Parathyroid adenoma (tissue), 2 donors: ENCODE results near the gene RNF144B.

ENCODE experiments used
- H2AFZ ChIP-seq: fragments of 300-600 bp; sonication (generic); one replicate; pipeline ENCODE4 v1.7.0; 2017; ENCODE audit warnings: antibody characterized with exemption, mild to moderate bottlenecking
- H3K27ac ChIP-seq: fragments of 300-600 bp; sonication (generic); one replicate; pipeline ENCODE4 v1.7.0; 2017
- H3K27me3 ChIP-seq: fragments of 300-600 bp; sonication (generic); one replicate; pipeline ENCODE4 v1.7.0; 2017; ENCODE audit warnings: low read length; ENCODE audit not compliant: control insufficient read depth, insufficient read depth
- H3K36me3 ChIP-seq: fragments of 300-600 bp; sonication (generic); one replicate; pipeline ENCODE4 v1.7.0; 2017; ENCODE audit warnings: low read length; ENCODE audit not compliant: control insufficient read depth, insufficient read depth
- H3K4me1 ChIP-seq: fragments of 300-600 bp; sonication (generic); one replicate; pipeline ENCODE4 v1.7.0; 2017; ENCODE audit warnings: control low read depth
- H3K4me2 ChIP-seq: fragments of 300-600 bp; sonication (generic); one replicate; pipeline ENCODE4 v1.7.0; 2017; ENCODE audit warnings: low read length
- H3K4me3 ChIP-seq: fragments of 300-600 bp; sonication (generic); one replicate; pipeline ENCODE4 v1.7.0; 2017; ENCODE audit warnings: low read depth, low read length
- H3K79me2 ChIP-seq: fragments of 300-600 bp; sonication (generic); one replicate; pipeline ENCODE4 v1.7.0; 2017; ENCODE audit warnings: control low read depth
- H3K9ac ChIP-seq: fragments of 300-600 bp; sonication (generic); one replicate; pipeline ENCODE4 v1.7.0; 2017; ENCODE audit warnings: mild to moderate bottlenecking
- H3K9me3 ChIP-seq: fragments of 300-600 bp; sonication (generic); one replicate; pipeline ENCODE4 v1.7.0; 2017; ENCODE audit warnings: low read length; ENCODE audit not compliant: control insufficient read depth
- TF ChIP-seq, protein P1 (sequence below): fragments of 300-600 bp; sonication (generic); IDR thresholded peaks from one replicate; pipeline ENCODE4 v1.7.0; 2017; ENCODE audit warnings: antibody characterized with exemption, mild to moderate bottlenecking
- donor health status: primary hyperparathyroidism.

RNF144B gene

DNA sequence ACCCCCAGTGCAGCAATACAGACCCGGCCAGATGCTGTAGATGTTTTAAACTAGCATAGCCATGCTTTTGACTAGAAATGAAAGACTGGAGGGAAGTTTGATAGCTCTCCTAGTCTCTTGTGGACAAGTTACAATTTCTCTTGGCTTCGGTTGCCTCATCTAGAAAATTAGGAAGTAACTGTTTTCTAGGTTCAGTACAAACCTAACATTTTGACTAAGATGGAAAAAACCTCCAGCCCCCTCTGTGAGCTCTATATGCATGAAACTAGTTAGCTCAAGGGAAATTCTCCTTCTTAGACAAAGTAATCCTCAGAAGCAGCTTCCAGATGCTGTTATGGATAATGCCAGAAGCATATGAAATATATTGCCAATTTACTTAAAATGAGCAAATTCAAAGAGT, 86.6 kb downstream of the RNF144B start:
- H3K27ac ChIP-seq = no peak overlapping the region
- TF ChIP-seq, protein P1, sequence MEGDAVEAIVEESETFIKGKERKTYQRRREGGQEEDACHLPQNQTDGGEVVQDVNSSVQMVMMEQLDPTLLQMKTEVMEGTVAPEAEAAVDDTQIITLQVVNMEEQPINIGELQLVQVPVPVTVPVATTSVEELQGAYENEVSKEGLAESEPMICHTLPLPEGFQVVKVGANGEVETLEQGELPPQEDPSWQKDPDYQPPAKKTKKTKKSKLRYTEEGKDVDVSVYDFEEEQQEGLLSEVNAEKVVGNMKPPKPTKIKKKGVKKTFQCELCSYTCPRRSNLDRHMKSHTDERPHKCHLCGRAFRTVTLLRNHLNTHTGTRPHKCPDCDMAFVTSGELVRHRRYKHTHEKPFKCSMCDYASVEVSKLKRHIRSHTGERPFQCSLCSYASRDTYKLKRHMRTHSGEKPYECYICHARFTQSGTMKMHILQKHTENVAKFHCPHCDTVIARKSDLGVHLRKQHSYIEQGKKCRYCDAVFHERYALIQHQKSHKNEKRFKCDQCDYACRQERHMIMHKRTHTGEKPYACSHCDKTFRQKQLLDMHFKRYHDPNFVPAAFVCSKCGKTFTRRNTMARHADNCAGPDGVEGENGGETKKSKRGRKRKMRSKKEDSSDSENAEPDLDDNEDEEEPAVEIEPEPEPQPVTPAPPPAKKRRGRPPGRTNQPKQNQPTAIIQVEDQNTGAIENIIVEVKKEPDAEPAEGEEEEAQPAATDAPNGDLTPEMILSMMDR = no peak
- no peaks in the 10 kb centered on the region for H3K9me3 ChIP-seq
- H3K79me2 ChIP-seq = no peaks in the 10 kb centered on the region
- H3K27me3 ChIP-seq = no peaks in the 10 kb centered on the region
- H3K4me3 ChIP-seq = no peak overlapping the region
- H3K9ac ChIP-seq = no peak overlapping the region
- no peaks in the 10 kb centered on the region for H3K36me3 ChIP-seq
- no peak overlapping the region for H3K4me2 ChIP-seq
- no peak overlapping the region for H2AFZ ChIP-seq
- no peaks in the 10 kb centered on the region for H3K4me1 ChIP-seq

DNA sequence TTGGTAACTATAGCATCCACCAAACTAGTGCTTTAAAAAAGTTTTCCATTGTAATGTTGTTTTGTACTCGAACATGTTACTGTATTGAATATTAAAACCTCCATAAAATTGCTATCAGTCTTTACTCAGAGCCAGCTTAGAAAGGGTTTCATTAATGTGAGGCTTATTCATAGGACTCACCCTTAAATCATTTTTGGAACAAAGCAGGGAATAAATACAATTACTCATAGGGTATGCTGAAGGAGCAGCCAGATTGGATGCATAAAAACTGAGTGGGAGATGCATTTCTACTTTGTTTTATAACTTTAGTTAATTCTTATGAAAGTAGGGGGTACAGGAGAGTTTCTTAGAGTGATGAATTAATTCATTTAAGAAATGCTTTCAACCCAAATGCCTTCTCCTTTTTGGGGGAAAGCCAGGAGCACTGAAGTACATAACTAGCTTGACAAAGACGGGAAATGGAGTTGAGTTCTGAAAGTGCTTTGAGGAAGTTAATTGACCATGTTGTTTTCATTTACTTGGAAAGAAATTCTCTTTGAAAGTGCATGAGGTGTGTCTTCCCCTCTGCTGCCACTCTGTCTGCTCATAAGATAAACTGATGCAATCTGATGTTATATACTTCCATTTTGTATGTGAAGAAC, 90.3 kb downstream of the RNF144B start:
- H3K4me2 ChIP-seq = no peak overlapping the region
- H3K36me3 ChIP-seq = no peaks in the 10 kb centered on the region
- H3K27me3 ChIP-seq = no peaks in the 10 kb centered on the region
- no peak overlapping the region for H3K9ac ChIP-seq
- no peaks in the 10 kb centered on the region for H3K79me2 ChIP-seq
- TF ChIP-seq, protein P1 = no peak
- H3K4me3 ChIP-seq = no peak overlapping the region
- H2AFZ ChIP-seq = no peak overlapping the region
- H3K4me1 ChIP-seq = no peaks in the 10 kb centered on the region
- H3K27ac ChIP-seq = no peak overlapping the region
- H3K9me3 ChIP-seq = no peaks in the 10 kb centered on the region

DNA sequence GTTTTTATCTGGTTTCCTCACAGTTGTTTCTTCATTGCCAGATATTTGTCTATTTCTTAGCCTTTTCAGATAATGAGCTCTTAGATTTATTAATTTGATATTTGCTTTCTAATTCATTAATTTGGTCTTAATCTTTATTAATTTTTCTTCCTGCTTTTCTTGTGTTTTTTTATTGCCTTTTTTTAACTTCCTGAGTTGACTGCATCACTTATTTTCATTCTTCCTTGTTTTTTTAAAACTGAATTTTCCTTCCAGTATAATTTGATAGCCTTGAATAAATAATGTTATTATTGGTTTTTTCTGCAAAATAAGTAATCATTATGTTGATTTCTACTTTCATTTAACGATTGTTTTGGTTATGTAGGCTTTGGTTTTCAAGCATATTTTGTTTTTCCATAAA, 91.5 kb downstream of the RNF144B start:
- no peak overlapping the region for H3K27ac ChIP-seq

DNA sequence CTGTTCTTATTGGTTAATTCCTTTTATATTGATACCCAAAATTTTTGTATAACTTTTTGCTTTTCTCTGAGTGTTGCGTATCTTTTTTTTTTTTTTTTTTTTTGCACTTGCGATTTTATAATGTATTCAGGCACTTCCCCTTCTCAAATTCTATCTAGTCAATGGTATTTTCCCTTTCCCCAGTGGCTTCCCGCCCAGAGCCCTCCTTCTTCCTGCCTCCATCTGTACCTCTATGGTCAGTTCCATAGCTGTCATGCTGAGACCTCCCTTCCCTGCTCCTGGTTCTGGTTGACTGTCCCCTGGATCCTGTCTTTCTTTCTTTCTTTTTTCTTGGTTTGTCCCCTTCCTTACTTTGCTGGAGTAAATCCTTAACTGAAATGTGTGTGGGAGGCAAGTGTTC, 94.7 kb downstream of the RNF144B start:
- no peak overlapping the region for H2AFZ ChIP-seq
- no peak overlapping the region for H3K9ac ChIP-seq
- TF ChIP-seq, protein P1 = no peak
- H3K36me3 ChIP-seq = no peaks in the 10 kb centered on the region
- no peak overlapping the region for H3K4me3 ChIP-seq
- H3K27ac ChIP-seq = no peak overlapping the region
- H3K4me1 ChIP-seq = no peaks in the 10 kb centered on the region
- no peak overlapping the region for H3K4me2 ChIP-seq
- no peaks in the 10 kb centered on the region for H3K27me3 ChIP-seq
- no peaks in the 10 kb centered on the region for H3K79me2 ChIP-seq
- no peaks in the 10 kb centered on the region for H3K9me3 ChIP-seq

More for the DNA sequence above, 91.5 kb downstream of the RNF144B start:
- Histone ChIP-seq H3K36me3 (no peaks in the 10 kb centered on the region), H3K9me3 (no peaks in the 10 kb centered on the region), H3K79me2 (no peaks in the 10 kb centered on the region), H3K9ac (no peak overlapping the region), H3K4me3 (no peak overlapping the region), H3K4me2 (no peak overlapping the region), H2AFZ (no peak overlapping the region), H3K4me1 (no peaks in the 10 kb centered on the region), H3K27me3 (no peaks in the 10 kb centered on the region)
- TF ChIP-seq, protein P1 = no peak
